Thoracic aorta (tissue), 2 donors: ENCODE results near the gene POU6F2. TPM values are rescaled to one million over a fixed set of nuclear protein-coding genes. Genes with fewer than 3 reads are reported as not detected.
"Not testable (repeated sequence)": the region's sequence is repeated elsewhere in the genome, so short reads cannot be mapped to it uniquely, and the experiment has no call there.

Source experiments
- ATAC-seq: fragments of 150-250 bp; one replicate; pipeline ENCODE4 v1.8.0; 2017; ENCODE audit warnings: low read depth; ENCODE audit not compliant: insufficient number of reproducible peaks, low FRiP score
- DNase-seq: peaks from one replicate; pipeline ENCODE4 v3.0.0-alpha.2; 2020; ENCODE audit warnings: low spot score
- H3K27ac ChIP-seq, 2 donors: fragments of 200-600 bp; sonication (generic); 1 replicate in 1 of 2; 2 replicates in 1 of 2; pipeline ENCODE4 v1.5.1; 2016; ENCODE audit warnings: mild to moderate bottlenecking in 2 of 2, moderate library complexity in 2 of 2
- H3K27me3 ChIP-seq: fragments of 200-600 bp; sonication (generic); replicated peaks from 2 replicates; pipeline ENCODE4 v1.6.0; 2016; ENCODE audit warnings: mild to moderate bottlenecking; ENCODE audit not compliant: insufficient read depth
- H3K36me3 ChIP-seq: fragments of 200-600 bp; sonication (generic); one replicate; pipeline ENCODE4 v1.5.1; 2016
- H3K4me1 ChIP-seq, 2 donors: fragments of 200-600 bp; sonication (generic); 1 replicate in 1 of 2; 2 replicates in 1 of 2; pipeline versions ENCODE4 v1.5.1 to v1.6.0; 2016; ENCODE audit warnings: low read depth in 2 of 2, mild to moderate bottlenecking in 1 of 2; ENCODE audit not compliant: control insufficient read depth in 1 of 2
- H3K4me3 ChIP-seq: fragments of 200-600 bp; sonication (generic); 2 replicates; pipeline ENCODE4 v1.5.1; 2016; ENCODE audit warnings: mild to moderate bottlenecking
- H3K9me3 ChIP-seq: fragments of 200-600 bp; sonication (generic); 2 replicates; pipeline ENCODE4 v1.5.1; 2016
- total RNA-seq, 2 donors: library from RNA; depleted of rRNA; stranded (reverse); fragments of >200 nt; gene quantifications; one replicate each; pipeline versions ENCODE4 v1.1.0 to v1.2.3, GENCODE V29; 2016
- TF ChIP-seq, protein P1 (sequence below): fragments of 200-600 bp; sonication (generic); IDR thresholded peaks from one replicate; pipeline ENCODE4 v1.5.1; 2019; ENCODE audit warnings: antibody characterized with exemption

Gene POU6F2
- total RNA-seq, 2 donors from 2014 or later, result not detected

- H3K36me3 ChIP-seq, result no peaks in the 10 kb centered on the region
- H3K4me3 ChIP-seq, result no peak overlapping the region
- H3K27me3 ChIP-seq, result no peaks in the 10 kb centered on the region
- no peaks in the 10 kb centered on the region for H3K9me3 ChIP-seq
- TF ChIP-seq, protein P1, sequence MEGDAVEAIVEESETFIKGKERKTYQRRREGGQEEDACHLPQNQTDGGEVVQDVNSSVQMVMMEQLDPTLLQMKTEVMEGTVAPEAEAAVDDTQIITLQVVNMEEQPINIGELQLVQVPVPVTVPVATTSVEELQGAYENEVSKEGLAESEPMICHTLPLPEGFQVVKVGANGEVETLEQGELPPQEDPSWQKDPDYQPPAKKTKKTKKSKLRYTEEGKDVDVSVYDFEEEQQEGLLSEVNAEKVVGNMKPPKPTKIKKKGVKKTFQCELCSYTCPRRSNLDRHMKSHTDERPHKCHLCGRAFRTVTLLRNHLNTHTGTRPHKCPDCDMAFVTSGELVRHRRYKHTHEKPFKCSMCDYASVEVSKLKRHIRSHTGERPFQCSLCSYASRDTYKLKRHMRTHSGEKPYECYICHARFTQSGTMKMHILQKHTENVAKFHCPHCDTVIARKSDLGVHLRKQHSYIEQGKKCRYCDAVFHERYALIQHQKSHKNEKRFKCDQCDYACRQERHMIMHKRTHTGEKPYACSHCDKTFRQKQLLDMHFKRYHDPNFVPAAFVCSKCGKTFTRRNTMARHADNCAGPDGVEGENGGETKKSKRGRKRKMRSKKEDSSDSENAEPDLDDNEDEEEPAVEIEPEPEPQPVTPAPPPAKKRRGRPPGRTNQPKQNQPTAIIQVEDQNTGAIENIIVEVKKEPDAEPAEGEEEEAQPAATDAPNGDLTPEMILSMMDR, result no peak
- H3K27ac ChIP-seq, result no peak overlapping the region
- ATAC-seq (no peak), DNase-seq (no peak)
- H3K4me1 ChIP-seq, result no peaks in the 10 kb centered on the region
These were observed 390.2 kb downstream of the POU6F2 start for GRCh38 chr7:39367943-39368342.

- ATAC-seq (no peak), DNase-seq (no peak)
- H3K4me1 ChIP-seq, result no peaks in the 10 kb centered on the region
- H3K27ac ChIP-seq, result no peak overlapping the region
- TF ChIP-seq, protein P1, result no peak
- H3K4me3 ChIP-seq, result no peak overlapping the region
- no peaks in the 10 kb centered on the region for H3K36me3 ChIP-seq
- no peaks in the 10 kb centered on the region for H3K27me3 ChIP-seq
- H3K9me3 ChIP-seq, result no peaks in the 10 kb centered on the region
These were observed 394.7 kb downstream of the POU6F2 start for GRCh38 chr7:39372383-39372782.

DNA sequence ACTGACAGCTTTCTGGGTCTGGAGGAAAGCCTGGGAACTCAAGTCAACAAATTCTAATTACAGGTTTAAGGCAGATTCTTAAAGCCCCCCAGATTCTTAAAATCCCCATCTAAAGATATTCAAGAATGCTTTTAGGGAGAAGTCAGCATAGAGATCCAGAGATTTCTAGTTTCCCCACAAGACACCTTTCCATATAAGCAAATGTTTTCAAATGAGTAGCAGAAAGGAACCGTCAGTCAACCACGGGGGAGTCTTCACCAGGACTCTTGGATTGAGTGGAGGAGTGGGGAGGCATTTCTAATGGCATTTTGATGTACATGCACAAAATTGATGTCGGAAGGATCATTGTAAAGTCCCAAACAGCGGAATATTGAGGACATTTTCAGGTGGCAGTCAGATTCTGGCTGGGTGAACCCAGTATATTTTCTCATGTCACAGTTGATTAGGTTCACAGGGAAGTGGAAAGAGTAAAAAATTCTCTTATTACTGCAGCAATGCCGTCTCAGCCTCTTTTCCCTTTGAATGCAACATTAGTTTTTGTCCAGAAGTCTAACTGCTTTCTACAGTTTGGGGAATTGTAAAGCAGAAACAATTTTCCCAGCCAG lies 396.8 kb downstream of the POU6F2 start:
- Histone ChIP-seq H3K9me3 (no peaks in the 10 kb centered on the region), H3K27me3 (no peaks in the 10 kb centered on the region), H3K27ac (no peak overlapping the region), H3K4me3 (no peak overlapping the region), H3K4me1 (no peaks in the 10 kb centered on the region), H3K36me3 (no peaks in the 10 kb centered on the region)
- ATAC-seq, result no peak
- TF ChIP-seq, protein P1, result no peak
- no peak for DNase-seq

GRCh38 chr7:39375047-39375873 lies 397.6 kb downstream of the POU6F2 start:
- Histone ChIP-seq H3K4me1 (no peaks in the 10 kb centered on the region), H3K4me3 (no peak overlapping the region), H3K9me3 (no peaks in the 10 kb centered on the region), H3K27me3 (no peaks in the 10 kb centered on the region), H3K36me3 (no peaks in the 10 kb centered on the region), H3K27ac (no peak overlapping the region)
- TF ChIP-seq, protein P1, result no peak
- ATAC-seq (no peak), DNase-seq (no peak)

DNA sequence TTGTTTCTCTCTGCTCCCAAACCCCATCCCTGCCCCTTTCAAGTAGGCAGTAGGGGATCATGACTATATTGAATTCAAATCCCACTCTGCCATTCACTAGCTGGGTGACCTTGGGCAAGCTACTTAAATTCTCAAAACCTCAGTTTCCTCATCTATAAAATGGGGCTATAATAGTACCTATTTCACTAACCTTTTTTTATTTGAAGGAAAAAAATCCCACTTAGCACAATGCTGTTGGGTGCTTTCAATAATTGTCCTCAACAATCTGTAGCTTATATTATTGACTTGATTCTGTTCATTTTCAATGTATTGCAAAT lies 398.1 kb downstream of the POU6F2 start:
- ATAC-seq (no peak), DNase-seq (no peak)
- no peak overlapping the region for H3K27ac ChIP-seq
- no peak overlapping the region for H3K4me3 ChIP-seq
- no peaks in the 10 kb centered on the region for H3K4me1 ChIP-seq
- no peaks in the 10 kb centered on the region for H3K9me3 ChIP-seq
- H3K36me3 ChIP-seq, result no peaks in the 10 kb centered on the region
- no peaks in the 10 kb centered on the region for H3K27me3 ChIP-seq
- TF ChIP-seq, protein P1, result no peak

GRCh38 chr7:39376881-39377280 lies 399.2 kb downstream of the POU6F2 start:
- DNase-seq, result not testable (repeated sequence)

More at GRCh38 chr7:39376881-39377280, 399.2 kb downstream of the POU6F2 start:
- not testable (repeated sequence) for ATAC-seq, H3K4me3 ChIP-seq, H3K27ac ChIP-seq, H3K36me3 ChIP-seq, H3K9me3 ChIP-seq, H3K4me1 ChIP-seq, H3K27me3 ChIP-seq
